GM12801 (cell line): ENCODE results near the gene SERPINA6.

ENCODE experiments used
- TF ChIP-seq, protein P1 (sequence below): IDR thresholded peaks from one replicate; pipeline ENCODE4 v1.5.1; 2011; ENCODE audit warnings: control low read depth; ENCODE audit not compliant: insufficient read length; ENCODE audit errors: extremely low read depth

Gene SERPINA6

DNA sequence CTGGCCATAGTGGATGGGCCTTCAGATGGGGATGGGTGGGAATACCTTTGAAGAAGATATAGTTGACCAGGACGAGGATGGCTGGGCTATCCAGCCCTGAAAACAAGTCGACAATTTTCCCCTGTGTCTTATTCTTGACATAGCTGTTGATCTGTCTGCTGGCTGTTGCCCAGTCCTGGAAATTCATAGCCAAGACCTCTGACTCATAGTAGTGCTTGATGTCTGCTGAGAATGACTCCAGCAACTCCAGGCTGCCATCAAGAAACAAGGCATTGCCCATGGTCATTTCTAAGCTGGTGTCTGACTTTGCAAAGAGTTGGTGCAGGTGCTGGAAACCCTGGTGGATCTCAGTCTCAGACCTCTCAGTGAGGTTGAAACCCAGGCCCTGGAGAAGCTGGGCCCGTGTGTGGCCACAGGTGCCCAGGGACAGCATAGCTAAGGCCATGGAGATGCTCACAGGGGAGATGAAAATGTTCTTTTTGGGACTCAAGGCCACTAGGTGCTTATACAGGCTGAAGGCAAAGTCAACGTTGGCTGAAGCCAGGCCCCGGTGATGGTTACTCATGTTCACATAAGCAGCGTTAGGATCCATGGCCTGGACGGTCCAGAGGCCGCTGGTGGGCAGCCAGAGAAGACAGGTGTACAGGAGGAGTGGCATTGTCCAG, 9.0 kb downstream of the SERPINA6 start:
- TF ChIP-seq, protein P1, sequence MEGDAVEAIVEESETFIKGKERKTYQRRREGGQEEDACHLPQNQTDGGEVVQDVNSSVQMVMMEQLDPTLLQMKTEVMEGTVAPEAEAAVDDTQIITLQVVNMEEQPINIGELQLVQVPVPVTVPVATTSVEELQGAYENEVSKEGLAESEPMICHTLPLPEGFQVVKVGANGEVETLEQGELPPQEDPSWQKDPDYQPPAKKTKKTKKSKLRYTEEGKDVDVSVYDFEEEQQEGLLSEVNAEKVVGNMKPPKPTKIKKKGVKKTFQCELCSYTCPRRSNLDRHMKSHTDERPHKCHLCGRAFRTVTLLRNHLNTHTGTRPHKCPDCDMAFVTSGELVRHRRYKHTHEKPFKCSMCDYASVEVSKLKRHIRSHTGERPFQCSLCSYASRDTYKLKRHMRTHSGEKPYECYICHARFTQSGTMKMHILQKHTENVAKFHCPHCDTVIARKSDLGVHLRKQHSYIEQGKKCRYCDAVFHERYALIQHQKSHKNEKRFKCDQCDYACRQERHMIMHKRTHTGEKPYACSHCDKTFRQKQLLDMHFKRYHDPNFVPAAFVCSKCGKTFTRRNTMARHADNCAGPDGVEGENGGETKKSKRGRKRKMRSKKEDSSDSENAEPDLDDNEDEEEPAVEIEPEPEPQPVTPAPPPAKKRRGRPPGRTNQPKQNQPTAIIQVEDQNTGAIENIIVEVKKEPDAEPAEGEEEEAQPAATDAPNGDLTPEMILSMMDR: no peak

- TF ChIP-seq, protein P1: no peak
These were observed 10.5 kb downstream of the SERPINA6 start for GRCh38 chr14:94312481-94313246.

GRCh38 chr14:94310248-94310647, 12.9 kb downstream of the SERPINA6 start:
- TF ChIP-seq, protein P1: no peak

- TF ChIP-seq, protein P1: no peak
These were observed 13.4 kb downstream of the SERPINA6 start for GRCh38 chr14:94309721-94310120.

DNA sequence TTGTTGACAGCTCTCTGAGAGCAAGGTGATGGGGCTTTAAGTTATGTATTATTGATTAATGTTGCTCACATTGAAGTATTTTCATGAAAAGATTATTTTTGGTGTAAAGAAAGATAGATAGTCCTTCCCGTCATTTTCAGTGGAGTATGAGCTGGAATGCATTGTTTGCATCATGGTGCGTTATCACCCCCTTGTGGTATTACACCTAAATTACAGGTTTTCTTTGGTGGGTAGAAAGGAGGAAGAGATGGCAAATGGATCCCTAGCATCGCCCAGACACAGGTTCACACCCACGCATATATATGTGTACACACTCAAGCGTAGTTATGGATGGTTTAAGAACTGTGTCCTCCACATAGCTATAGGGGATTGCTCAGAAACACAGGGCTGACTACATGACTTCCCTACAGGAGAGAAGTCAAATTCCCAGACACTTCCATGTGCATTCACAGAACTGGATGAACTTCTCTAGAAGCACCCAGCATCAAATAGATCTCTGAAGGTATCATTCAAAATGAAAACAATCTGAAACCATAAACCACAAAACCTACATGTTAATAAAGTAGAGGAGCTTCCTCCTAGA, 15.6 kb downstream of the SERPINA6 start:
- TF ChIP-seq, protein P1: no peak

DNA sequence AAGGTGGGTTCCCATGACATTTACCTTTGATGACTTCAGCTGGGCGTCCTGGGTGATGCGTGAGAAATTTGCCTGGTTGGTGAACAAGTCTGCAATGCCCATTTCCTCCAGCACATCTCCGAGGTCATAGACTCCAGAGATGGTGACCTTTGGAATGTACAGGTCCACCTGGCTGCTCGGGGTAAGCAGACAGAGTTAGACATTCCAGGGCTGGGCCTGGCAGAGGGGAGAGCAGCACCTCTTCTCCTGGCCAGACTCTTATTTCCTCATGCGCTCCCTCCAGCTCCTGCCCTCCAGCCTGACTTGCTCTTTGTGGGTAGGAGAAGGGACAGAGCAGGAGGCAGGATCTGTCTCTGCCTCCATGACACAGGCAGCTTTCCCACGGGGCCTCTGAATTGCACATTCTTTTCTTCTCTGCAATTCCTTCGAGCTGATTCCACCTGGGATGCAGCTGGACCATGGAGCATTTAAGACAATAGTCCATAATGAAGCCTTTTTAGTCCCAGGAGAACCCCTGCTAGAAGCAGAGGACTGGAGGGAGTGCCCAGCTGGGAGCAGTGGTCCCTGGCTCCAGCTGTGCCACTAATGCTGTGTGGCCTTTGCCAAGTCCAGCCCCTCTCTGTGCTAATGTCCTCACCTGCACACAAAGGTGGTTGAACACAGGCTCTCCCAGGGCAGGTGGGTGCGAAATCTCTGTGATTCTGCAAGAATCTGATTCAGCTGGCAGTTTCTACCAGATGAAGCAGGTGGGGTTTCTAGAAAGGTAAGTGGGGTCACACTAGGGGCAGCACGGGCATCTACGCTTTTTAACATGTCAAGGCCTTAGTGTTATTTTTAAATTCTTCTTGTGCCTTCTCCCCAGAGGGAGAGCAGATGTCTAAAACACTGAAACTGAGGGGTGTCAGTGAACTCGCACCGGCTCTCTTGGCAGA, 16.8 kb downstream of the SERPINA6 start:
- TF ChIP-seq, protein P1: no peak
